ENCODE results near the gene PTMA.
"Not testable (repeated sequence)": the region's sequence is repeated elsewhere in the genome, so short reads cannot be mapped to it uniquely, and the experiment has no call there.

Gene PTMA

GRCh38 chr2:231714639-231715498, 6.5 kb downstream of the PTMA start:
- in situ Hi-C loops (cut with MboI; ENCODE audit: low sequenced_read_pairs) = no loop called here

GRCh38 chr2:231715499-231715837, 7.1 kb downstream of the PTMA start:
- in situ Hi-C loops (cut with MboI; ENCODE audit: low sequenced_read_pairs) = no loop called here

GRCh38 chr2:231715988-231716616, 7.8 kb downstream of the PTMA start:
- in situ Hi-C loops (cut with MboI; ENCODE audit: low sequenced_read_pairs) = no loop called here

- in situ Hi-C loops (cut with MboI; ENCODE audit: low sequenced_read_pairs) = no loop called here
Observed at GRCh38 chr2:231716666-231717280, 8.4 kb downstream of the PTMA start.

GRCh38 chr2:231717281-231718171, 9.2 kb downstream of the PTMA start:
- in situ Hi-C loops (cut with MboI; ENCODE audit: low sequenced_read_pairs) = no loop called here

- in situ Hi-C loops (cut with MboI; ENCODE audit: low sequenced_read_pairs) = no loop called here
Observed at GRCh38 chr2:231718799-231719198, 10.5 kb downstream of the PTMA start.

GRCh38 chr2:231720292-231720986, 12.1 kb downstream of the PTMA start:
- in situ Hi-C loops (cut with MboI; ENCODE audit: low sequenced_read_pairs) = no loop called here

- in situ Hi-C loops (cut with MboI; ENCODE audit: low sequenced_read_pairs) = no loop called here
Observed at GRCh38 chr2:231720987-231721966, 13.0 kb downstream of the PTMA start.

- in situ Hi-C loops (cut with MboI; ENCODE audit: low sequenced_read_pairs) = no loop called here
Observed at GRCh38 chr2:231722721-231723307, 14.5 kb downstream of the PTMA start.

GRCh38 chr2:231725476-231725875, 17.2 kb downstream of the PTMA start:
- in situ Hi-C loops (cut with MboI; ENCODE audit: low sequenced_read_pairs) = no loop called here

- in situ Hi-C loops (cut with MboI; ENCODE audit: low sequenced_read_pairs) = no loop called here
Observed at GRCh38 chr2:231726276-231726675, 18.0 kb downstream of the PTMA start.

GRCh38 chr2:231727621-231728020, 19.3 kb downstream of the PTMA start:
- in situ Hi-C loops (cut with MboI; ENCODE audit: low sequenced_read_pairs) = no loop called here

GRCh38 chr2:231732604-231733003, 24.3 kb downstream of the PTMA start:
- in situ Hi-C loops (cut with MboI; ENCODE audit: low sequenced_read_pairs) = no loop called here

GRCh38 chr2:231737761-231738160, 29.4 kb downstream of the PTMA start:
- in situ Hi-C loops (cut with MboI; ENCODE audit: low sequenced_read_pairs) = no loop called here

- in situ Hi-C loops (cut with MboI; ENCODE audit: low sequenced_read_pairs) = no loop called here
Observed at GRCh38 chr2:231743376-231744116, 35.2 kb downstream of the PTMA start.

- in situ Hi-C loops (cut with MboI; ENCODE audit: low sequenced_read_pairs) = no loop called here
Observed at GRCh38 chr2:231745303-231746038, 37.1 kb downstream of the PTMA start.

GRCh38 chr2:231748153-231748896, 40.0 kb downstream of the PTMA start:
- in situ Hi-C loops (cut with MboI; ENCODE audit: low sequenced_read_pairs) = not testable (repeated sequence)
